Heart right ventricle (tissue), 16 donors: ENCODE results near the gene FAM24B. TPM values are rescaled to one million over a fixed set of nuclear protein-coding genes. Genes with fewer than 3 reads are reported as not detected.

ENCODE experiments used
- ATAC-seq, 8 donors: fragments of 200-7000 bp; cut with Tn5 transposase; one replicate each; pipeline ENCODE4 v1.9.1; 2020; ENCODE audit warnings: mild to moderate bottlenecking in 8 of 8, moderate library complexity in 8 of 8, moderate number of reproducible peaks in 1 of 8
- DNase-seq, 2 donors: peaks; one replicate each; pipeline ENCODE4 v3.0.0-alpha.2; 2020
- H3K27ac ChIP-seq, 10 donors: fragments of 200-600 bp; sonication (generic) in 2 of 10; one replicate each; pipeline versions ENCODE4 v1.5.0 to v1.8.0; 2020 to 2022; ENCODE audit warnings: mild to moderate bottlenecking in 3 of 10
- H3K27me3 ChIP-seq, 7 donors: fragments of 200-600 bp; one replicate each; pipeline ENCODE4 v1.8.0; 2021 to 2022; ENCODE audit warnings: mild to moderate bottlenecking in 2 of 7
- H3K36me3 ChIP-seq, 9 donors: fragments of 200-600 bp; sonication (generic) in 1 of 9; one replicate each; pipeline versions ENCODE4 v1.5.0 to v1.8.0; 2020 to 2022; ENCODE audit warnings: mild to moderate bottlenecking in 2 of 9
- H3K4me1 ChIP-seq, 9 donors: fragments of 200-600 bp; sonication (generic) in 1 of 9; one replicate each; pipeline versions ENCODE4 v1.5.0 to v1.8.0; 2020 to 2022; ENCODE audit warnings: mild to moderate bottlenecking in 4 of 9
- H3K4me3 ChIP-seq, 10 donors: fragments of 200-600 bp; sonication (generic) in 2 of 10; one replicate each; pipeline versions ENCODE4 v1.5.0 to v1.8.0; 2020 to 2022; ENCODE audit warnings: mild to moderate bottlenecking in 7 of 10, moderate library complexity in 2 of 10
- H3K9me3 ChIP-seq, 11 donors: fragments of 200-600 bp in 10 of 11; sonication (generic) in 2 of 11; one replicate each; pipeline versions ENCODE4 v1.5.0 to v1.8.0; 2013 to 2022; ENCODE audit warnings: mild to moderate bottlenecking in 2 of 11, control low read depth in 1 of 11, moderate library complexity in 1 of 11
- WGBS, 2 donors: extraction: QIAGEN DNeasy Blood & Tissue Kit; methylation state at CpG; one replicate each; pipeline ENCODE4 v1.1.7; 2013; ENCODE audit warnings: inconsistent platforms in 1 of 2; 5-methylcytosine and 5-hydroxymethylcytosine counted together
- intact Hi-C, 10 donors: fragments of 100-400 bp; cut with DNase I; formaldehyde crosslinking; loops; one replicate each; pipeline versions ENCODE4 v1.11.1 to v1.14.2; 2022
- polyA plus RNA-seq, 2 donors: library from polyadenylated mRNA; stranded (reverse); fragments of 200-250 nt; gene quantifications; one replicate each; pipeline ENCODE4 v1.2.3, GENCODE V29; 2013
- total RNA-seq, 10 donors: library from RNA; stranded (reverse); fragmentation: NEBNext Ultra II Directional in 3 of 10; extraction: Animal tissue kit (Norgen Biotek cat#: 25700) in 3 of 10; gene quantifications; one replicate each; pipeline versions ENCODE4 v1.2.1 to v1.2.4, GENCODE V29; 2021 to 2023
- TF ChIP-seq, protein P1 (sequence below), 9 donors: fragments of 200-600 bp; sonication (generic) in 2 of 9; IDR thresholded peaks; one replicate each; pipeline versions ENCODE4 v1.5.0 to v1.8.0; 2021 to 2022; ENCODE audit warnings: antibody characterized with exemption in 9 of 9, mild to moderate bottlenecking in 5 of 9, moderate library complexity in 1 of 9
- donor health status: Arrhythmogenic right ventricular cardiomyopathy.
- donor health status: ischemic (EF 13 %, LVEDD 7.1; RV severe dilation, severe dysfunction).
- donor health status: healthy with polysubstance abuse.
- donor health status: DM: no; HTN: yes; CAD: no.
- donor health status: DM: no; HTN: no; CAD: no.
- donor health status: ischemic (EF 25% LVEDD 6.9; RV normal size, moderate dysfunction).
- donor health status: ischemic (EF 25% LVEDD 5.7; RV mildly dilated, moderate dysfunction).
- donor health status: healthy.
- donor health status: DM: yes; HTN: yes; CAD: no.
- donor health status: Ischemic cardiomyopathy.
- donor health status: ischemic (EF 35%, LVEDD 5.7; RV mildly dilated, moderate dysfunction).
- donor health status: nonischemic (EF 11% LVEDD 7.7; RV severe dilation, severe dysfunction).
- donor health status: DM: yes; HTN: yes; CAD: no.
- donor health status: PGD.
- donor health status: ischemic (EF 29% LVEDD 5.4; RV normal size, mild dysfunction).
- donor health status: nonischemic (EF 23%, LVEDD 6.1; RV moderate dilation, normal function).

FAM24B gene
- total and polyA plus RNA-seq, 12 donors: 0.47 to 1.7 (median 0.70) TPM; not detected in 6

DNA sequence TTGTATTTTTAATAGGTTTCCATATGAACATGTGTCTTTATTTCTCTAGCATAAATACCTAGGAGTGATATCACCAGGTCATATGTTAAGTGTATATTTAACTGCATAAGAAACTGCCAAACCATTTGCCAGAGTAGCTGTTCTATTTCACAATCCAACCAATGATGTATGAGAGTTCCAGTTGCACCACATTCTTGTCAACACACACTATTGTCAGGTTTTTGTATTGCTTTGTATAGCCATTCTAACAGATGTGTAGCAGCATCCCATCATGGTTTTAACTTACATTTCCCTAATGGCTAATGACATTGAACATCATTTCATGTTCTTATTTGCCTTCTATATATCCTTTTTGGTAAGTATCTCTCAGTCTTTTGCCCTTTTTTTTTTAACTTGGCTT is 37.8 kb downstream of the FAM24B start:
- Histone ChIP-seq H3K4me3 (no peak overlapping the region), H3K27me3 (no peaks in the 10 kb centered on the region), H3K9me3 (peaks cover 0 to 25% (median 4%) of the 10 kb centered on the region in 11 donors), H3K4me1 (no peaks in the 10 kb centered on the region), H3K27ac (no peak overlapping the region), H3K36me3 (peaks cover 0 to 16% (median 0%) of the 10 kb centered on the region in 9 donors)
- intact Hi-C loops: no loop called here
- TF ChIP-seq, protein P1, sequence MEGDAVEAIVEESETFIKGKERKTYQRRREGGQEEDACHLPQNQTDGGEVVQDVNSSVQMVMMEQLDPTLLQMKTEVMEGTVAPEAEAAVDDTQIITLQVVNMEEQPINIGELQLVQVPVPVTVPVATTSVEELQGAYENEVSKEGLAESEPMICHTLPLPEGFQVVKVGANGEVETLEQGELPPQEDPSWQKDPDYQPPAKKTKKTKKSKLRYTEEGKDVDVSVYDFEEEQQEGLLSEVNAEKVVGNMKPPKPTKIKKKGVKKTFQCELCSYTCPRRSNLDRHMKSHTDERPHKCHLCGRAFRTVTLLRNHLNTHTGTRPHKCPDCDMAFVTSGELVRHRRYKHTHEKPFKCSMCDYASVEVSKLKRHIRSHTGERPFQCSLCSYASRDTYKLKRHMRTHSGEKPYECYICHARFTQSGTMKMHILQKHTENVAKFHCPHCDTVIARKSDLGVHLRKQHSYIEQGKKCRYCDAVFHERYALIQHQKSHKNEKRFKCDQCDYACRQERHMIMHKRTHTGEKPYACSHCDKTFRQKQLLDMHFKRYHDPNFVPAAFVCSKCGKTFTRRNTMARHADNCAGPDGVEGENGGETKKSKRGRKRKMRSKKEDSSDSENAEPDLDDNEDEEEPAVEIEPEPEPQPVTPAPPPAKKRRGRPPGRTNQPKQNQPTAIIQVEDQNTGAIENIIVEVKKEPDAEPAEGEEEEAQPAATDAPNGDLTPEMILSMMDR (IDR thresholded peaks at IDR 0.05): no peak
- ATAC-seq (no peak), DNase-seq (no peak)

DNA sequence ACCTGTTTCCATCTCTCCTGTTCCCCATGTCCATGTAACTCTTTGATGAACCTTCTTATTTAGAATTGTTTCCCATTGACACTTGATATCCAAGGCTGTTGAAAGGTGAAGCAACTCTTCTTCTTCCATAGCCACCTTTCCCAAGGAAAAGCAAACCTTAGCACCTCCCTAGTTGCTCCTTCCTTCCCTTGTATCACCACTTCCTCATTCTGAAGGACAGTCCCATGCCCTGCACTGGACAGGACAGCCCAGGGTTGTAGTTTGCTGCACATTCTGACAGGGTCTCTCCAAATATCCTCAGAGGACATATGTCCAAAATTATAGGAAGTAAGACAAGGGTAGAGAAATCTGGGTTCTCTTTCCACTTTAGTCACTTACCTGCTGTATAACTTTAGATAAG is 39.9 kb downstream of the FAM24B start:
- Histone ChIP-seq H3K4me3 (no peak overlapping the region), H3K4me1 (no peaks in the 10 kb centered on the region), H3K27ac (no peak overlapping the region), H3K36me3 (peaks cover 0 to 27% (median 0%) of the 10 kb centered on the region in 9 donors), H3K9me3 (peaks cover 0 to 25% (median 4%) of the 10 kb centered on the region in 11 donors), H3K27me3 (no peaks in the 10 kb centered on the region)
- ATAC-seq (no peak), DNase-seq (no peak)
- TF ChIP-seq, protein P1 (IDR thresholded peaks at IDR 0.05): no peak
- intact Hi-C loops: no loop called here

DNA sequence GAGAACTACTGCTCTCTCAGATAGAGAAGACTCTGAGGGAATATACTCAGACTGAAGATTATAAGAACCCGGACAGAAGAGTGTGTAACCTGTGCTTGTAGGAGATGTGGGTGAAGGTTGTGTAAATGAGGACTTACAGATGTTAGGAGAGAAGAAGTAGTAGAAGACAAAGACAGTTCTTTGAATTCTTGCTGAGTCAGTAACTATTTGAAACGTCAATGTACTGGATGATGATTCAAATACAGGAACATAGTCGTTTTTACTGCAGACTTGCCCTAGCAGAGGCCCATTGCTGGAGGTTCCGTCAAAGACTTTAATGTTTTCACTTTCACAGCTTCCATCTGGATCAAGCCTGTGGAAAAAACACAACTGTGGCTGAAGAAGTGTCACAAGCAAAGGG is 40.5 kb downstream of the FAM24B start:
- intact Hi-C loops: no loop called here
- DNase-seq (no peak), ATAC-seq (no peak)
- TF ChIP-seq, protein P1 (IDR thresholded peaks at IDR 0.05): no peak
- H3K27ac ChIP-seq: no peak overlapping the region
- H3K4me1 ChIP-seq: no peaks in the 10 kb centered on the region
- peaks cover 0 to 25% (median 4%) of the 10 kb centered on the region in 11 donors for H3K9me3 ChIP-seq
- H3K4me3 ChIP-seq: no peak overlapping the region
- no peaks in the 10 kb centered on the region for H3K27me3 ChIP-seq
- WGBS, 2 donors: 86 to 87% methylated on average over 4 of the region's 4 CpGs
- H3K36me3 ChIP-seq: peaks cover 0 to 34% (median 0%) of the 10 kb centered on the region in 9 donors

DNA sequence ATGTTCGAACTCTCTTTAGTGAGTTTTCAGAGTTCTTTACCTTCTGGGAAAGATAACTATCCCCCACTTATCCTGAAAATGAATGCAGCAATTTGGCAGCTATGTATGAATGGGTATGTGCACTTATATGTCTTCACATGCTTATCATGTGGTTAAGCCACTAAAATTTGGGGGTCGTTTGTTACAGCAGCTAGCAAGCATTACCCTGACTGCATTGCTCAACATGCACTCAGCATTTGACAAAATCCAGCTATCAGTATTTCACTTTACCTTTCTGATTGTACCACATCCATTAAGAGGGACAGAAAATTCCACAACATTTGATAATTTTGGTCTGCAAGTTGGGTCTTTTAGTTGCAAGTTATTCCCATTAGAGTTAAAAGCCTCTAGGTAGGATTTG is 43.5 kb downstream of the FAM24B start:
- peaks cover 0 to 56% (median 0%) of the 10 kb centered on the region in 9 donors for H3K36me3 ChIP-seq
- TF ChIP-seq, protein P1 (IDR thresholded peaks at IDR 0.05): no peak
- H3K4me3 ChIP-seq: no peak overlapping the region
- H3K4me1 ChIP-seq: no peaks in the 10 kb centered on the region
- no peak overlapping the region for H3K27ac ChIP-seq
- ATAC-seq (no peak), DNase-seq (no peak)
- no peaks in the 10 kb centered on the region for H3K27me3 ChIP-seq
- peaks cover 0 to 8% (median 0%) of the 10 kb centered on the region in 11 donors for H3K9me3 ChIP-seq
- 86 to 88% methylated on average over 2 of the region's 2 CpGs for WGBS, 2 donors
- intact Hi-C loops: no loop called here
